22Rv1 (cell line): ENCODE measurements around the gene ALDH8A1.

Experiments used
- H3K27ac ChIP-seq: fragments of 450-650 bp; 2 replicates; pipeline ENCODE4 v1.5.1; 2017
- ZFX ChIP-seq: fragments of 450-650 bp; IDR thresholded peaks from 2 replicates; pipeline ENCODE4 v1.6.1; 2017; ENCODE audit warnings: antibody characterized with exemption, borderline replicate concordance
- TF ChIP-seq, protein P1 (sequence below): fragments of 450-650 bp; IDR thresholded peaks from 2 replicates; pipeline ENCODE4 v1.5.1; 2017; ENCODE audit warnings: mild to moderate bottlenecking

The ALDH8A1 gene, protein sequence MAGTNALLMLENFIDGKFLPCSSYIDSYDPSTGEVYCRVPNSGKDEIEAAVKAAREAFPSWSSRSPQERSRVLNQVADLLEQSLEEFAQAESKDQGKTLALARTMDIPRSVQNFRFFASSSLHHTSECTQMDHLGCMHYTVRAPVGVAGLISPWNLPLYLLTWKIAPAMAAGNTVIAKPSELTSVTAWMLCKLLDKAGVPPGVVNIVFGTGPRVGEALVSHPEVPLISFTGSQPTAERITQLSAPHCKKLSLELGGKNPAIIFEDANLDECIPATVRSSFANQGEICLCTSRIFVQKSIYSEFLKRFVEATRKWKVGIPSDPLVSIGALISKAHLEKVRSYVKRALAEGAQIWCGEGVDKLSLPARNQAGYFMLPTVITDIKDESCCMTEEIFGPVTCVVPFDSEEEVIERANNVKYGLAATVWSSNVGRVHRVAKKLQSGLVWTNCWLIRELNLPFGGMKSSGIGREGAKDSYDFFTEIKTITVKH

DNA sequence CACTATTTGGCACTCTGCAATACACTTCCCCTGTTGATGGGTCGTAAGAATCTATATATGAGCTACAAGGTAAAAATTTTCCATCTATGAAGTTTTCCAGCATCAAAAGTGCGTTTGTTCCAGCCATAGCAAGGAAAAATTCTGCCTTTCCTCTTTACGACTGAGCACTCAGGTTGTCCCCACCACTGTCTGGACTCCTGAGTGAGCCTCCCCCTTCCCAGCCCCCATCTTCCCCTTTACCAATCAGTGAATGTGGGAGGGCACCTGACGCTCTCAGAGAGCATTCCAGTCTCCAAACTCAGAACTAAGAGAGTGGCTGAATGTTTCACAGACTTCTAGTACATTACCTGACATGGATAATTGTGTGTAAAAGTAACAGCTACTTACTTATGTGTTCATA lies at the start of gene ALDH8A1:
ALDH8A1 (minus strand) TSS at position 175 of the 400 bp plus-strand sequence; CDS start at position 127, 48 bp downstream.
- TF ChIP-seq, protein P1, sequence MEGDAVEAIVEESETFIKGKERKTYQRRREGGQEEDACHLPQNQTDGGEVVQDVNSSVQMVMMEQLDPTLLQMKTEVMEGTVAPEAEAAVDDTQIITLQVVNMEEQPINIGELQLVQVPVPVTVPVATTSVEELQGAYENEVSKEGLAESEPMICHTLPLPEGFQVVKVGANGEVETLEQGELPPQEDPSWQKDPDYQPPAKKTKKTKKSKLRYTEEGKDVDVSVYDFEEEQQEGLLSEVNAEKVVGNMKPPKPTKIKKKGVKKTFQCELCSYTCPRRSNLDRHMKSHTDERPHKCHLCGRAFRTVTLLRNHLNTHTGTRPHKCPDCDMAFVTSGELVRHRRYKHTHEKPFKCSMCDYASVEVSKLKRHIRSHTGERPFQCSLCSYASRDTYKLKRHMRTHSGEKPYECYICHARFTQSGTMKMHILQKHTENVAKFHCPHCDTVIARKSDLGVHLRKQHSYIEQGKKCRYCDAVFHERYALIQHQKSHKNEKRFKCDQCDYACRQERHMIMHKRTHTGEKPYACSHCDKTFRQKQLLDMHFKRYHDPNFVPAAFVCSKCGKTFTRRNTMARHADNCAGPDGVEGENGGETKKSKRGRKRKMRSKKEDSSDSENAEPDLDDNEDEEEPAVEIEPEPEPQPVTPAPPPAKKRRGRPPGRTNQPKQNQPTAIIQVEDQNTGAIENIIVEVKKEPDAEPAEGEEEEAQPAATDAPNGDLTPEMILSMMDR = no peak
- no peak for TF ChIP-seq ZFX
- no peak within 1 kb of the TSS for H3K27ac ChIP-seq

DNA sequence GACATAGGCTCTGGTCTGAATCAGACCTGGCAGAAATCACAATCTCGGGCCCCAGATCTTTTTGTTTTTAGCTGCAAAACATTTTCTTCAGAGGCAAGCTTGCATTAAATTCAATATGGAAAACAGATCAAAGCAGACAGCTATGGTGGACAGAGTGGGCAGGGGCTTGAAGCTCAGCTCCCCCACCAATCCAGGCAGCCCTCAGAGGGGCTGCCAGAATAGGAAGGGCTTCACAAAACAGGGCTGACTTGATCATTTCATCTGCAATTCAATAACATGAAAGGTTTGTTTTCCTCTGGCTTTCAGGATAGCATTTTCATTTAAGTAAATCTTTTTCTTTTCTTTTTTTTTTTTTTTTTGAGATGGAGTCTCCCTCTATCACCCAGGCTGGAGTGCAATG lies 49.2 kb upstream of the ALDH8A1 start:
- TF ChIP-seq, protein P1 = no peak
- TF ChIP-seq ZFX = no peak
- no peak overlapping the region for H3K27ac ChIP-seq

DNA sequence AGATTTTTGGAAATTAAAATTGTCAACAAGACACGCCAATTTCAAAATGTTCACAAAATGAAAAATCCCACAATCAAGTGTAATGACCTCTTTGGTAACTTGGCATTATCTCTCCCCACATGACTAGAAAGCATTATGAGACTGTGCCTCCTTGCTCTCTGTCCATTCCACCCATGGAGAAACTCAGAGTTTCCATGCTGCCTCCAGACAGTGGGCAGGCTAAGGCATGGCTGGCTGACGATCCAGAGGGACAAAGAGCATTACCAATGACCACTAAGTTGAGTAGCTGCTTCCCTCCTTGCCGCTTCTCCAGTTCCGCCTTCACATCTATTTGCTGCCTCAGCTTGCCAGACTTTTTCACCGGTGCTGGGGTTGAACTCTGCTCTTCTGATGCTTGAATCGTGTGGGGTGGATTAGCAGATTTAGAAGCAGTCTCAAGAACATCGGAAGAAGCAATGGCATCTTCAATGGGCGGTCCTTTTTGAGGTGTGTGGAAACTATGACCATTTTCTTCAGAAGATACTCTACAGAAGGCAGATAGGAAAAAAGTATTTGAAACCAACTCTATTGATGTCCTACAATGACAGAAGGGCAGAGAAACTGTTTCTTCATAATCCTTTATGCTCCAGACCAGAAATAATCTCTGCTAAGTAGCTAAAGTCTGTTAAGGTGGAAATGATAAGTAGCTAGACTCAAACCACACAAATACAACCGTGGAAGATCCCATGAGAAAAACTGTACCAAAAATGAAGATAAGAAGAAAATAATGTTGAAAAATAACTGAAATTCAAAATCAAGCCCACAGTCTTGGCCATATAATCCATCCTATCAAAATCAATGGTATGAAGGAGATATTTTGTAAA lies 47.5 kb upstream of the ALDH8A1 start:
- TF ChIP-seq, protein P1 = no peak
- no peak for TF ChIP-seq ZFX
- no peak overlapping the region for H3K27ac ChIP-seq

DNA sequence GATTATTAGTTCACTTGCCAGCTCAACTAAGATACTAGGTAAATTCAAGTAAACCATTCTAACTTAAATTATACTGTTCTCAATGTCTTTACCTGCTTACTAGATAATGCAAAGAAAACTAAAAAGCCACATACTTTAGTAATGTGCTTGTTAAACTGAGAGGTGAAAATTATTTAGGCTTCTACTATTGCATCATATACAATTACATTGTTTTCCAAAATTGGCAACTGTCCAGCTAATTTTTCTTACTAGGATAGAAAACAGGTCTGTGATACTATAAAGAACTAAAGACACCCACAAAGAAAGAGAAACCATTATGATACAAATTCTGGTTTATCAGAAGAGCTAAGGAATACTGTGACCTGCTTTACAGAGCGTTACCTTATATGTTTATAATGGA lies 45.6 kb upstream of the ALDH8A1 start:
- H3K27ac ChIP-seq = no peak overlapping the region
- TF ChIP-seq, protein P1 = no peak
- no peak for TF ChIP-seq ZFX

DNA sequence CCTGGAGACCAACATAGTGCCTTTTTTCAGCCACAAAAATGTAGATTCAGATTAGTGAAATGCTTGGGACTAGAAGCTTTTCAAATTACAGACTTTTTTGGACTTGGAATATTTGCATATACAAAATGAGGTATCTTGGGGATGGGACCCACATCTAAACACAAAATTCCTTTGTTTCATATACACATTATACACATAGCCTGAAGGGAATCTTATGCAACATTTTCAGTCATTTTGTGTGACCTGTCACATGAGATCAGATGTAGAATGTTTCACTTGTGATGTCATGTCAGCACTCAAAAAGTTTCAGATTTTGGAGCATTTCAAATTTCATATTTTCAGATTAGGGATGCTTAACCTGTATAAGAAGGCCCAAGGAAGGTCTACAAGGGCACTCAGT lies 44.5 kb upstream of the ALDH8A1 start:
- TF ChIP-seq, protein P1 = no peak
- no peak for TF ChIP-seq ZFX
- no peak overlapping the region for H3K27ac ChIP-seq

DNA sequence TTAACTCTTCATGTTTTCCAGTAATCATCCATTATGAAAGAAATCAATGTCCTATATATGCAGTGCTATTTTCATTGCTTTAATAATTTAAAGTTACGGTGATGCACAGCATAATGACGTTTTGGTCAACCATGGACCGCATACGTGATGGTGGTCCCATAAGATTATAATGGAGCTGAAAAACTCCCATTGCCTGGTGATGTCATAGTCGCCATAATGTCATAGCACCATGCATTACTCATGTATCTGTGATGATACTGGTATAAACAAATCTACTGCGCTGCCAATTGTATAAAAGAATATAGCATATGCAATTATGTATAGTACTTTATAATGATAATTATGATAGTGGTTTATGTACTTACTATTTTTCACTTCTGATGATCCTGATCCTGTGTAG lies 42.3 kb upstream of the ALDH8A1 start:
- no peak overlapping the region for H3K27ac ChIP-seq
- TF ChIP-seq, protein P1 = no peak
- no peak for TF ChIP-seq ZFX

DNA sequence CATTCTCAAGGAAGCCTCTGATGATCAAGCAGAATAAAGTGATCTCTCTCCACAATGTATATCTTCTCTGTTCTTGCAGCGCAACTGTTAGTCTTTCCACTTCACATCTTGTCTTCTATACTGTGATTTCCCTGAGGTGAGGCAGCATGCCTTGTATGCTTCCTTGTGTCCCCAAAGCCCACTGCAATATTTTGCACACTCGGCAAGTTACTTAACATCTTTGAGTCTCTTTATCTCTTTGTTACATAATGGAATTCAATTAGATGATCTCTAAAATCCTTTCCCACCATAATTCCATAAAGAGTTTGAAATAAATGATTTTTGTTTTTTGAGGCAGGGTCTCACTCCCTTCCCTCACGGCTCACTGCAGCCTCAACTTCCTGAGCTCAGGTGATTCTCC lies 40.4 kb upstream of the ALDH8A1 start:
- TF ChIP-seq, protein P1 = no peak
- no peak for TF ChIP-seq ZFX

More for the DNA sequence above, 40.4 kb upstream of the ALDH8A1 start:
- no peak overlapping the region for H3K27ac ChIP-seq
